ENCODE measurements around the gene SYT6.

DNA sequence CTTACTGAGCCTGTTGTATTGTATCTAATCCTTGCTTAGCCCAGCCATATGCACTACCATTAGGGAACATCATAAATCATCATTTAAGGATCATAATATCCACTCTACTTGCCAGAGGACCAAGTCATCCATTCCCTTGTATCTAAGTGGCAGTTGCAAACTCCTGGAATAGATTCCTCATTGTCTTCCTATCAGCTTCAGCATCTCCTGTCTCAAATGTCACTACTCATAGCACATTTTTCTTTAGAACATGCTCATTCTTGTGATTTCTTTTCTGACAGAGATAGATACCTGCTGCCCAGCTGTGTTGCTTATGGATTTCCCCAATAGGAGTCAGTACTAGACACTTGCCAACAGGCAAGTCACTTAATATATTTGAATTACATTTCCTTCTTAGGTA, 90.1 kb downstream of the SYT6 start:
- TF ChIP-seq, protein P1, sequence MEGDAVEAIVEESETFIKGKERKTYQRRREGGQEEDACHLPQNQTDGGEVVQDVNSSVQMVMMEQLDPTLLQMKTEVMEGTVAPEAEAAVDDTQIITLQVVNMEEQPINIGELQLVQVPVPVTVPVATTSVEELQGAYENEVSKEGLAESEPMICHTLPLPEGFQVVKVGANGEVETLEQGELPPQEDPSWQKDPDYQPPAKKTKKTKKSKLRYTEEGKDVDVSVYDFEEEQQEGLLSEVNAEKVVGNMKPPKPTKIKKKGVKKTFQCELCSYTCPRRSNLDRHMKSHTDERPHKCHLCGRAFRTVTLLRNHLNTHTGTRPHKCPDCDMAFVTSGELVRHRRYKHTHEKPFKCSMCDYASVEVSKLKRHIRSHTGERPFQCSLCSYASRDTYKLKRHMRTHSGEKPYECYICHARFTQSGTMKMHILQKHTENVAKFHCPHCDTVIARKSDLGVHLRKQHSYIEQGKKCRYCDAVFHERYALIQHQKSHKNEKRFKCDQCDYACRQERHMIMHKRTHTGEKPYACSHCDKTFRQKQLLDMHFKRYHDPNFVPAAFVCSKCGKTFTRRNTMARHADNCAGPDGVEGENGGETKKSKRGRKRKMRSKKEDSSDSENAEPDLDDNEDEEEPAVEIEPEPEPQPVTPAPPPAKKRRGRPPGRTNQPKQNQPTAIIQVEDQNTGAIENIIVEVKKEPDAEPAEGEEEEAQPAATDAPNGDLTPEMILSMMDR (conservative IDR thresholded peaks at IDR 0.05; ENCODE audit: low read depth, low read length), result no peak
- no peak for TF ChIP-seq EZH2 (IDR thresholded peaks at IDR 0.05; ENCODE audit: borderline replicate concordance, low read depth, low read length, poor library complexity, severe bottlenecking)
